KMS-11 (cell line): Measurements from ENCODE around the gene OCRL.
"Not testable (repeated sequence)": the region's sequence is repeated elsewhere in the genome, so short reads cannot be mapped to it uniquely, and the experiment has no call there.

ENCODE experiments used
- H2AFZ ChIP-seq: fragments of 200-600 bp; sonication (generic); 2 replicates; pipeline ENCODE4 v1.6.1; 2016; ENCODE audit warnings: antibody characterized with exemption, mixed run types, low read depth
- H3K27ac ChIP-seq: fragments of 200-600 bp; sonication (generic); 2 replicates; pipeline ENCODE4 v1.6.1; 2016; ENCODE audit warnings: mild to moderate bottlenecking, mixed run types
- H3K27me3 ChIP-seq: fragments of 200-600 bp; sonication (generic); 2 replicates; pipeline ENCODE4 v1.6.1; 2017; ENCODE audit warnings: mild to moderate bottlenecking, low read depth, mixed run types, moderate library complexity; ENCODE audit not compliant: insufficient read depth
- H3K36me3 ChIP-seq: fragments of 200-600 bp; sonication (generic); 2 replicates; pipeline ENCODE4 v1.6.1; 2017; ENCODE audit warnings: mild to moderate bottlenecking, mixed run types; ENCODE audit not compliant: insufficient read depth
- H3K4me1 ChIP-seq: fragments of 200-600 bp; sonication (generic); 2 replicates; pipeline ENCODE4 v1.6.1; 2016; ENCODE audit warnings: mild to moderate bottlenecking, low read depth, mixed run types; ENCODE audit not compliant: poor library complexity, severe bottlenecking
- H3K4me2 ChIP-seq: fragments of 200-600 bp; sonication (generic); 2 replicates; pipeline ENCODE4 v1.7.0; 2016; ENCODE audit warnings: mild to moderate bottlenecking, mixed run types
- H3K4me3 ChIP-seq: fragments of 200-600 bp; sonication (generic); IDR thresholded peaks from 2 replicates; pipeline ENCODE4 v1.6.1; 2017; ENCODE audit warnings: low read depth, low read length, mixed read lengths; ENCODE audit not compliant: insufficient read depth
- H3K79me2 ChIP-seq: fragments of 200-600 bp; sonication (generic); 2 replicates; pipeline ENCODE4 v1.6.1; 2016; ENCODE audit warnings: low read depth, mixed run types; ENCODE audit not compliant: insufficient read depth
- H3K9ac ChIP-seq: fragments of 200-600 bp; sonication (generic); 2 replicates; pipeline ENCODE4 v1.6.1; 2016; ENCODE audit warnings: mild to moderate bottlenecking, mixed run types
- H4K20me1 ChIP-seq: fragments of 200-600 bp; sonication (generic); 2 replicates; pipeline ENCODE4 v1.6.1; 2016; ENCODE audit warnings: mild to moderate bottlenecking, mixed run types; ENCODE audit not compliant: insufficient read depth
- TF ChIP-seq, protein P1 (sequence below): fragments of 200-600 bp; sonication (generic); conservative IDR thresholded peaks from 2 replicates; pipeline ENCODE4 v1.6.1; 2017; ENCODE audit warnings: low read depth, mild to moderate bottlenecking, antibody characterized with exemption, low read length, moderate library complexity, mixed read lengths

OCRL gene

DNA sequence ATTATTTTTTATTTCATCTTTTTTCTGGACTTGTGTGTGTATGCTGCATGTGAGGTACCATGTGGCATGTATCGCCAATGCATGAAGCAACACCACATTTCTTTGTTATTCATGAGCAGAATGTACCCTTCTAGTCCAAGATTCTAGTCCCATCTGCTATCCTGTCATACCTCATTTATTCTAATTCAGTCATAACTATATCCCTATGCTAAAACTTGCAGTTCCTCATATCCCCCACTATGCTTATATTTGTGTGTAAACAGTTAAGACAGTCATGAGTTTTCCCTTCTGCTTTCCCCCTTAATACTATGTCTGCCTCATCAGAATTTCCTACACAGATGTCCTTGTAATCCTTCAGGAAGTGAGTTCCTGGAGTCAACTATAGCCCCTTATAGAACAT lies 19.7 kb downstream of the OCRL start:
- H3K4me3 ChIP-seq, result no peak overlapping the region
- no peaks in the 10 kb centered on the region for H4K20me1 ChIP-seq
- H3K4me1 ChIP-seq, result peaks cover 14% of the 10 kb centered on the region
- no peaks in the 10 kb centered on the region for H3K79me2 ChIP-seq
- no peak overlapping the region for H3K27ac ChIP-seq
- no peaks in the 10 kb centered on the region for H3K36me3 ChIP-seq
- H3K4me2 ChIP-seq, result no peak overlapping the region
- TF ChIP-seq, protein P1, sequence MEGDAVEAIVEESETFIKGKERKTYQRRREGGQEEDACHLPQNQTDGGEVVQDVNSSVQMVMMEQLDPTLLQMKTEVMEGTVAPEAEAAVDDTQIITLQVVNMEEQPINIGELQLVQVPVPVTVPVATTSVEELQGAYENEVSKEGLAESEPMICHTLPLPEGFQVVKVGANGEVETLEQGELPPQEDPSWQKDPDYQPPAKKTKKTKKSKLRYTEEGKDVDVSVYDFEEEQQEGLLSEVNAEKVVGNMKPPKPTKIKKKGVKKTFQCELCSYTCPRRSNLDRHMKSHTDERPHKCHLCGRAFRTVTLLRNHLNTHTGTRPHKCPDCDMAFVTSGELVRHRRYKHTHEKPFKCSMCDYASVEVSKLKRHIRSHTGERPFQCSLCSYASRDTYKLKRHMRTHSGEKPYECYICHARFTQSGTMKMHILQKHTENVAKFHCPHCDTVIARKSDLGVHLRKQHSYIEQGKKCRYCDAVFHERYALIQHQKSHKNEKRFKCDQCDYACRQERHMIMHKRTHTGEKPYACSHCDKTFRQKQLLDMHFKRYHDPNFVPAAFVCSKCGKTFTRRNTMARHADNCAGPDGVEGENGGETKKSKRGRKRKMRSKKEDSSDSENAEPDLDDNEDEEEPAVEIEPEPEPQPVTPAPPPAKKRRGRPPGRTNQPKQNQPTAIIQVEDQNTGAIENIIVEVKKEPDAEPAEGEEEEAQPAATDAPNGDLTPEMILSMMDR, result no peak
- no peaks in the 10 kb centered on the region for H3K27me3 ChIP-seq
- no peak overlapping the region for H2AFZ ChIP-seq
- no peak overlapping the region for H3K9ac ChIP-seq

DNA sequence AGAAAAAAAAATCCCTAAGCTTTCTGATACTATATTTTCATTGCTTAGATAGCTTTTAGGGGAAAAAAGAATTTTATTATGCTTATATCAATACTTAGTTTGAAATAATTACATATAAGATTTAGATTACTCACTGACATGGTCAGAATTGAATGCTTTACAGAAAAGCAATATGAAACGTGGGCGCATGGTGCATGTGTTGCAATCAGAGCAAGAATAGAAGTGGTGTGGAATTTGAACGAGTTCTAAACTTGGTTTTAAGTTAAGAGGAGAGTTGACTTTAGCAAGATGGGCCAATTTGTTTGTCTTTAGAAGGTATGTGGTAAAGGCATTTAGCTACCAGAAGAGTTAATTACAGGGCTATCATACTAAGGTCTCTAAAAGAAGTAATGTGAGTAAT lies 21.4 kb downstream of the OCRL start:
- H3K79me2 ChIP-seq, result no peaks in the 10 kb centered on the region
- no peak overlapping the region for H3K4me2 ChIP-seq
- TF ChIP-seq, protein P1, result no peak
- no peak overlapping the region for H3K9ac ChIP-seq
- no peak overlapping the region for H2AFZ ChIP-seq
- H3K36me3 ChIP-seq, result no peaks in the 10 kb centered on the region
- no peak overlapping the region for H3K4me3 ChIP-seq
- no peaks in the 10 kb centered on the region for H4K20me1 ChIP-seq
- H3K27me3 ChIP-seq, result no peaks in the 10 kb centered on the region
- H3K4me1 ChIP-seq, result peaks cover 14% of the 10 kb centered on the region
- H3K27ac ChIP-seq, result no peak overlapping the region

DNA sequence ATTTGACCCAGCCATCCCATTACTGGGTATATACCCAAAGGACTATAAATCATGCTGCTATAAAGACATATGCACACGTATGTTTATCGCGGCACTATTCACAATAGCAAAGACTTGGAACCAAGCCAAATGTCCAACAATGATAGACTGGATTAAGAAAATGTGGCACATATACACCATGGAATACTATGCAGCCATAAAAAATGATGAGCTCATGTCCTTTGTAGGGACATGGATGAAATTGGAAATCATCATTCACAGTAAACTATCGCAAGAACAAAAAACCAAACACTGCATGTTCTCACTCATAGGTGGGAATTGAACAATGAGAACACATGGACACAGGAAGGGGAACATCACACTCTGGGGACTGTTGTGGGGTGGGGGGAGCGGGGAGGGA lies 24.3 kb downstream of the OCRL start:
- not testable (repeated sequence) for H3K4me1 ChIP-seq, H3K27ac ChIP-seq, H3K4me2 ChIP-seq, H2AFZ ChIP-seq, H3K9ac ChIP-seq, H3K36me3 ChIP-seq, H3K79me2 ChIP-seq, H3K4me3 ChIP-seq, H3K27me3 ChIP-seq, H4K20me1 ChIP-seq

DNA sequence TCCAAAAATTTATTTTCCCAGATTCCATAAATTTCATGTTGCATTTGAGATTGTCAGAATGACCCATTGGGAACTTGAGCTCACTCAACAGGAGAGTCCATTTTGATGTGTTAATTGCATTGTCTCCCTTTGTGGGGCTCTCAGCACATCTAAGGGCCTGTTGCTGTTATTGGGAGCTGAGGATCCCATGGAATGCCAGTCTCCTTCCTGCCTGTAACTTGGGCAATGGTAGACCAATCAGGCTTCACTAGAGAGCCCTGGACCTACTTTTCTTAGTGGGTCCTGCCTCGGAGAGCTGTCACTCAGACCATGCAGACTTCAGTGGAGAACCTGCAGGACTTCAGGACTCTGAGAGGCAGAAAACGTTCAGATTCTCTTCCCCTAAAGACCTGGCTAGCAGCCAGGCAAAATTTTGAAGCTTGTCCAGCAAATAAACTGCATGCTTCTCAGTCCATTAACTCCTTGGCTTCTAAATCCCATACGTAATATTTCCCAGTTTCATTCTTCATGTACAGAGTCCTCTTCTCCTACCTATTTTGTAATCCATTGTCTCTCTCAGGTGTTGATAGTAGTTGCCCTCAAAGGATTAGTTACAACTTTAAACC lies 25.1 kb downstream of the OCRL start:
- TF ChIP-seq, protein P1, result no peak
- H3K4me2 ChIP-seq, result no peak overlapping the region
- H3K27me3 ChIP-seq, result no peaks in the 10 kb centered on the region
- no peaks in the 10 kb centered on the region for H4K20me1 ChIP-seq
- H2AFZ ChIP-seq, result no peak overlapping the region
- no peaks in the 10 kb centered on the region for H3K79me2 ChIP-seq
- H3K4me1 ChIP-seq, result no peaks in the 10 kb centered on the region
- no peak overlapping the region for H3K4me3 ChIP-seq
- H3K36me3 ChIP-seq, result no peaks in the 10 kb centered on the region
- H3K9ac ChIP-seq, result no peak overlapping the region
- H3K27ac ChIP-seq, result no peak overlapping the region

DNA sequence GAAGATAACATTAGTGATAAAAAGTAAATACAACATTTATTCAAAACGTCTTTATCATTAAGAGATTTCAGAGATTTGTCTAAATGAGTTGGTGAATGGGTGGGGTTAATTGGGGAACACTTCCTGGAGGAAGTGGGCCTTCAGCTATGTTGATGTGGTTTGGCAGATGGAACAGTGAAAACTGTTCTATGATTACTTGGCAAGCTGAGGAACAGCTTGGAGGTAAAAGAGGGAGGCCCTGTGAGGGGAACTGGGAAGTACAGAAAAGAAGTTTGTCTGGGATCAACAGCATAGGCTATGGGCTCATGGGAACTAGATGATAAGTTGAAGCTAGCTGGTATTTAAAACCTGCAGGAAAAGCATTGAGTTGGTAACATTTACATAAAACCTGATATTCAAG lies 26.0 kb downstream of the OCRL start:
- TF ChIP-seq, protein P1, result no peak
- Histone ChIP-seq H3K36me3 (no peaks in the 10 kb centered on the region), H3K27me3 (no peaks in the 10 kb centered on the region), H3K4me3 (no peak overlapping the region), H3K4me1 (no peaks in the 10 kb centered on the region), H3K4me2 (no peak overlapping the region), H3K79me2 (no peaks in the 10 kb centered on the region), H3K27ac (no peak overlapping the region), H4K20me1 (no peaks in the 10 kb centered on the region), H3K9ac (no peak overlapping the region), H2AFZ (no peak overlapping the region)
